Measurements from ENCODE around the gene NCKAP1. TPM values are rescaled to one million over a fixed set of nuclear protein-coding genes. Genes with fewer than 3 reads are reported as not detected.
"Not testable (repeated sequence)": the region's sequence is repeated elsewhere in the genome, so short reads cannot be mapped to it uniquely, and the experiment has no call there.

The NCKAP1 gene
- total RNA-seq, 2 donors from 2014 or later: 107 to 113 TPM

- H3K36me3 ChIP-seq: no peaks in the 10 kb centered on the region
- H3K9me3 ChIP-seq: no peaks in the 10 kb centered on the region
- DNase-seq (ENCODE audit: low spot score): no peak
- TF ChIP-seq CTCF (IDR thresholded peaks at IDR 0.05): no peak
- no peak overlapping the region for H3K4me3 ChIP-seq
- no peaks in the 10 kb centered on the region for H3K27me3 ChIP-seq
- H3K4me1 ChIP-seq: no peaks in the 10 kb centered on the region
- H3K27ac ChIP-seq: no peak overlapping the region
Observed at GRCh38 chr2:183060571-183061231, 22.4 kb upstream of the NCKAP1 start.

- no peak overlapping the region for H3K27ac ChIP-seq
- no peak for TF ChIP-seq CTCF (IDR thresholded peaks at IDR 0.05)
Observed at GRCh38 chr2:183059561-183059960, 21.3 kb upstream of the NCKAP1 start.

GRCh38 chr2:183057333-183057985, 19.2 kb upstream of the NCKAP1 start:
- Histone ChIP-seq H3K36me3 (no peaks in the 10 kb centered on the region), H3K9me3 (no peaks in the 10 kb centered on the region), H3K27me3 (no peaks in the 10 kb centered on the region), H3K4me1 (no peaks in the 10 kb centered on the region), H3K27ac (no peak overlapping the region), H3K4me3 (no peak overlapping the region)
- no peak for DNase-seq (ENCODE audit: low spot score)
- no peak for TF ChIP-seq CTCF (IDR thresholded peaks at IDR 0.05)

More at GRCh38 chr2:183059561-183059960, 21.3 kb upstream of the NCKAP1 start:
- Histone ChIP-seq H3K4me3 (no peak overlapping the region), H3K9me3 (no peaks in the 10 kb centered on the region), H3K27me3 (no peaks in the 10 kb centered on the region), H3K36me3 (no peaks in the 10 kb centered on the region), H3K4me1 (no peaks in the 10 kb centered on the region)
- no peak for DNase-seq (ENCODE audit: low spot score)

GRCh38 chr2:183049420-183049819, 11.2 kb upstream of the NCKAP1 start:
- Histone ChIP-seq H3K4me3 (no peak overlapping the region), H3K27me3 (no peaks in the 10 kb centered on the region), H3K9me3 (no peaks in the 10 kb centered on the region), H3K27ac (no peak overlapping the region), H3K4me1 (no peaks in the 10 kb centered on the region), H3K36me3 (no peaks in the 10 kb centered on the region)
- DNase-seq (ENCODE audit: low spot score): no peak
- TF ChIP-seq CTCF (IDR thresholded peaks at IDR 0.05): no peak

- DNase-seq (ENCODE audit: low spot score); H3K27me3 ChIP-seq: not testable (repeated sequence)
Observed at GRCh38 chr2:183047486-183048125, 9.3 kb upstream of the NCKAP1 start.

GRCh38 chr2:183043580-183043979, 5.3 kb upstream of the NCKAP1 start:
- not testable (repeated sequence) for H3K9me3 ChIP-seq; H3K4me3 ChIP-seq; H3K27me3 ChIP-seq; H3K27ac ChIP-seq; H3K36me3 ChIP-seq; H3K4me1 ChIP-seq; DNase-seq (ENCODE audit: low spot score)

More at GRCh38 chr2:183047486-183048125, 9.3 kb upstream of the NCKAP1 start:
- not testable (repeated sequence) for H3K9me3 ChIP-seq, H3K4me3 ChIP-seq, H3K27ac ChIP-seq, H3K36me3 ChIP-seq, H3K4me1 ChIP-seq
